Measurements from ENCODE around the gene PAX7.

PAX7 gene

DNA sequence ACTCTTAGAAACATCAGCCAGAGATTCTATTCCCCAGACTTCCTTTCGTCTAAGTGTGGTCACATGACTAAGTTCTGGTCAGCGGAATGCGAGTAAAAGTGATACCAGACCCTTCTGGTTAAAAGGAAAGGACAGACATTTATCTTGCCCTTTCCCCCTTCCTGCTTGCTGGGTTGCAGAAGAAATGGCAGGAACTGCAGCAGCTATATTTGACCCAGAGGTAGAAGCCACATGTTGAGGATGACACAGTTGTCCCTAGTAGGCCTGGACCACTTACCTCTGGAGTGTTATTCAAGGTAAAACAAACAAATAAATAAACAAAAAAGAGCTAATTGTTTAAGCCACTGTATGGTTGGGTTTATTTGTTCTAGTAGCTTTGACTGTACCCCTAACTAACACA is 155.5 kb downstream of the PAX7 start:
- Mint-ChIP-seq H3K9me3 (no peaks in the 10 kb centered on the region), H3K27ac (no peak overlapping the region), H3K4me3 (no peak overlapping the region), H3K27me3 (peaks cover 43% of the 10 kb centered on the region), H3K4me1 (no peaks in the 10 kb centered on the region), H3K36me3 (no peaks in the 10 kb centered on the region)
- CTCF ChIA-PET: no interaction called here
- no peak for DNase-seq

DNA sequence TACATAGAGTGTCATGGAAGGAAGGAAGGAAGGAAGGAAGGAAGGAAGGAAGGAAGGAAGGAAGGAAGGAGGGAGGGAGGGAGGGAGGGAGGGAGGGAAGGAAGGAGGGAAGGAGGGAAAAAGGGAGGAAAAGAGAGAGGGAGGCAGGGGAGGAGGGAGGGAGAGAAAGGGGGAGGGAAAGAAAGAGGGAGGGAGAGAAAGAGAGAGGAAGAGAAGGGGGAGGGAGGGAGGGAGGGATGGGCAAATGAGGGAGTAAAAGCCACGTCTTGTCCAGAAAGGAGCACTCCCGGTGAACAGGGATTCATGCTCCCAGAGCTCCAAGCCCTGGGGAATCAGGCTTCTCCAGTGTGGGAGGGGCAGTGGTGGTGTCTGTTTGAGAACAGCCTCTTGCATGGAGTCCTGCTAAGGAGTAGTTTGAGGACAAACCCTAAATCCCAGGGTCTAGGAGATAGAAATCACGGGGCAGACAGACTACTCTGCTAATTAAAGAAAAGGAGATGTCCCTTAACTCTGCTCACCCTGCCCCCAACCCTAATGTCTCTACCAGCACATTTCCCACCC is 157.3 kb downstream of the PAX7 start:
- H3K4me1 Mint-ChIP-seq: no peaks in the 10 kb centered on the region
- H3K36me3 Mint-ChIP-seq: no peaks in the 10 kb centered on the region
- H3K27me3 Mint-ChIP-seq: peaks cover 42% of the 10 kb centered on the region
- DNase-seq: no peak
- no peaks in the 10 kb centered on the region for H3K9me3 Mint-ChIP-seq
- no peak overlapping the region for H3K4me3 Mint-ChIP-seq
- no peak overlapping the region for H3K27ac Mint-ChIP-seq
- CTCF ChIA-PET: no interaction called here

- CTCF ChIA-PET: no interaction called here
- Mint-ChIP-seq H3K4me3 (no peak overlapping the region), H3K9me3 (no peaks in the 10 kb centered on the region), H3K4me1 (no peaks in the 10 kb centered on the region), H3K27ac (no peak overlapping the region), H3K27me3 (peaks cover 42% of the 10 kb centered on the region), H3K36me3 (no peaks in the 10 kb centered on the region)
- no peak for DNase-seq
Measured at GRCh38 chr1:18789246-18789645, 158.6 kb downstream of the PAX7 start.

DNA sequence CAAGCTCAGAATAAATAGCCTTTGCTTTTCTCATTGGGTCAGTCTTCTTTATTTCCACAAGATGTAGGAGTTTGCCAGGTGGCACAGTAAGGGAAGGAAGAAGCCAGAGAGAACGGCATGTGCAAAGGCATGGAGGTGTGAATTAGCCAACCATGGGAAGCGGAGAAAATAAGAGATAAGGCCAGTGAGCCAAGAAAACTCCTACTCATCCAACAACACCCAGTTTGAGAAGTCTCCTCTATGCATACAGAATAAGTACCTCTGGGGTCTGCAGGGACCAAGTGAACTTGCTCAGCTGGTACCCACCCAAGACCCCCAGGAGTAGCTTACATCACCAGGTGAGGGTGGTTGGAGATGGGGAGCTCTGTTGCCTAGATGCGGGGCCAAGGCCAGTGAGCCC is 162.1 kb downstream of the PAX7 start:
- Mint-ChIP-seq H3K36me3 (no peaks in the 10 kb centered on the region), H3K27ac (no peak overlapping the region), H3K9me3 (no peaks in the 10 kb centered on the region), H3K4me1 (no peaks in the 10 kb centered on the region), H3K27me3 (peaks cover 35% of the 10 kb centered on the region), H3K4me3 (no peak overlapping the region)
- DNase-seq: no peak
- CTCF ChIA-PET: no interaction called here

- Mint-ChIP-seq H3K36me3 (no peaks in the 10 kb centered on the region), H3K4me1 (no peaks in the 10 kb centered on the region), H3K4me3 (no peak overlapping the region), H3K9me3 (no peaks in the 10 kb centered on the region), H3K27me3 (peaks cover 35% of the 10 kb centered on the region), H3K27ac (no peak overlapping the region)
- no peak for DNase-seq
- CTCF ChIA-PET: no interaction called here
Measured at GRCh38 chr1:18793164-18793563, 162.5 kb downstream of the PAX7 start.

DNA sequence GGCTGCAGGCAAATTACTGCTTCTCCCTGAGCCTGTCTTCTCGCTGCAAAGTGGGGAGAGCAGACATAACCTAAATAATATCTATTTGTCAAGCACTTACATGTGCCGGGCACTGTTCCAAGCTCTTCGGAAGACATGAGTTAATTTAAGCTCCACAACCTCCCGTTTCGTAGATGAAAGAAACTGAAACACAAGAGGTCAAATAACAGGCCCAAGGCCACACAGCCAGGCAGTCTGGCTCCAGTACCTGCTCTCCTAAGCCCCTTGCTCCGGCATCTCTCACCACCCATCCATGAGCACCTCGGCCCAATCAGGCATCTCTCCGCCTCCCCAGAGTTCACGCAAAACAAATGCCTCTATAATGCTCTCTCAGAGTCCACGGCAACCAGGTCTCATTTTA is 163.4 kb downstream of the PAX7 start:
- CTCF ChIA-PET: interaction anchor here (0.6 kb wide), 1 partner anchor 113 kb away, joined by 3 read pairs; no protein-coding TSS in a partner anchor
- Mint-ChIP-seq H3K4me1 (no peaks in the 10 kb centered on the region), H3K9me3 (no peaks in the 10 kb centered on the region), H3K27ac (no peak overlapping the region), H3K4me3 (no peak overlapping the region), H3K36me3 (no peaks in the 10 kb centered on the region), H3K27me3 (peaks cover 35% of the 10 kb centered on the region)
- DNase-seq: no peak

DNA sequence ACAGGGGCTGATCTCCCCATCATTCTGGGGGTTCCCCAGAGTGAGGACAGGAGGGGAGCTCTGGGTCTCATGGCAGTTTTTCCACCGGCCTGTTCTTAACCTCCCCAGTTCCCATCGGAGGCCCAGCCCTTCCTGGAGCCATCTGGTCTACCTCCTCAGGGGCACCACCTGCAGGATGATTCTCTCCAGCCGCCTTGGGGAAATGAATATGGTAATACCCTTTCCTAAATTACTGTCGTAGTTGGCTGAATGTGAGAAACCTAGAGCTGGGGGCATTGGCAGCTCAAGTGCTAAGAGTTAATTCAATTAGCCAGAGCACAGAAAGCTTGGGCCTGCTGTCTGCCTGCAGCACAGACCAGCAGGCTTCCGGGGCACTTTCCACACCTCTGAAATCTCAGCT is 163.9 kb downstream of the PAX7 start:
- H3K4me3 Mint-ChIP-seq: no peak overlapping the region
- H3K27me3 Mint-ChIP-seq: peaks cover 35% of the 10 kb centered on the region
- no peak overlapping the region for H3K27ac Mint-ChIP-seq
- no peaks in the 10 kb centered on the region for H3K9me3 Mint-ChIP-seq
- no peak for DNase-seq
- no peaks in the 10 kb centered on the region for H3K36me3 Mint-ChIP-seq
- CTCF ChIA-PET: interaction anchor here (0.6 kb wide), 1 partner anchor 112 kb away, joined by 3 read pairs; no protein-coding TSS in a partner anchor
- no peaks in the 10 kb centered on the region for H3K4me1 Mint-ChIP-seq

GRCh38 chr1:18795002-18795689 is 164.5 kb downstream of the PAX7 start:
- CTCF ChIA-PET: no interaction called here
- no peak overlapping the region for H3K4me3 Mint-ChIP-seq
- no peaks in the 10 kb centered on the region for H3K4me1 Mint-ChIP-seq
- no peak for DNase-seq
- no peaks in the 10 kb centered on the region for H3K9me3 Mint-ChIP-seq
- H3K27ac Mint-ChIP-seq: no peak overlapping the region
- peaks cover 34% of the 10 kb centered on the region for H3K27me3 Mint-ChIP-seq
- no peaks in the 10 kb centered on the region for H3K36me3 Mint-ChIP-seq

GRCh38 chr1:18796950-18797349 is 166.3 kb downstream of the PAX7 start:
- Mint-ChIP-seq H3K36me3 (no peaks in the 10 kb centered on the region), H3K27me3 (peaks cover 20% of the 10 kb centered on the region), H3K4me3 (no peak overlapping the region), H3K9me3 (no peaks in the 10 kb centered on the region), H3K27ac (no peak overlapping the region), H3K4me1 (no peaks in the 10 kb centered on the region)
- CTCF ChIA-PET: no interaction called here
- no peak for DNase-seq

Data from activated naive CD4-positive, alpha-beta T cell treated with anti-CD3 and anti-CD28 coated beads, Interleukin-2, amount 10 ng/mL, durations not matched to agents 7 days and 5 days (primary cell).